Stimulated activated CD4-positive, alpha-beta T cell treated with anti-CD3 and anti-CD28 coated beads, Interleukin-1b, Interleukin-23, amount 100 ng/mL, for 24 hours (primary cell): ENCODE data around the gene CST5.
"Not testable (repeated sequence)": the region's sequence is repeated elsewhere in the genome, so short reads cannot be mapped to it uniquely, and the experiment has no call there.

Source experiments
- DNase-seq, 4 experiments: peaks; one replicate each; pipeline ENCODE4 v3.0.0-alpha.2; 2020; ENCODE audit warnings: low read depth in 4 of 4, low spot score in 1 of 4

Gene CST5

GRCh38 chr20:23879328-23879798 lies at the start of gene CST5:
Gene CST5 (minus strand): TSS chr20:23879748. CDS start chr20:23879676, 72 bp downstream.
- no peak for DNase-seq

GRCh38 chr20:23928788-23929187 lies 49.2 kb upstream of the CST5 start:
- no peak for DNase-seq

GRCh38 chr20:23928353-23928752 lies 48.8 kb upstream of the CST5 start:
- DNase-seq: no peak

- no peak for DNase-seq
Measured at GRCh38 chr20:23926944-23927872, 47.7 kb upstream of the CST5 start.

GRCh38 chr20:23926526-23926880 lies 47.0 kb upstream of the CST5 start:
- DNase-seq: no peak

- DNase-seq: no peak
Measured at GRCh38 chr20:23925789-23926525, 46.4 kb upstream of the CST5 start.

GRCh38 chr20:23924751-23925150 lies 45.2 kb upstream of the CST5 start:
- no peak for DNase-seq

- no peak for DNase-seq
Measured at GRCh38 chr20:23923891-23924435, 44.4 kb upstream of the CST5 start.

GRCh38 chr20:23923311-23923710 lies 43.8 kb upstream of the CST5 start:
- DNase-seq: no peak

- no peak for DNase-seq
Measured at GRCh38 chr20:23920408-23921325, 41.1 kb upstream of the CST5 start.

- DNase-seq: no peak
Measured at GRCh38 chr20:23918896-23919295, 39.3 kb upstream of the CST5 start.

- DNase-seq: no peak
Measured at GRCh38 chr20:23918101-23918862, 38.7 kb upstream of the CST5 start.

GRCh38 chr20:23917024-23917725 lies 37.6 kb upstream of the CST5 start:
- no peak for DNase-seq

GRCh38 chr20:23915844-23916243 lies 36.3 kb upstream of the CST5 start:
- DNase-seq: no peak

- not testable (repeated sequence) for DNase-seq
Measured at GRCh38 chr20:23914469-23914868, 34.9 kb upstream of the CST5 start.

GRCh38 chr20:23910210-23910609 lies 30.7 kb upstream of the CST5 start:
- no peak for DNase-seq

- DNase-seq: no peak
Measured at GRCh38 chr20:23909390-23909789, 29.8 kb upstream of the CST5 start.

- no peak for DNase-seq
Measured at GRCh38 chr20:23907579-23907978, 28.0 kb upstream of the CST5 start.

- not testable (repeated sequence) for DNase-seq
Measured at GRCh38 chr20:23902396-23902795, 22.8 kb upstream of the CST5 start.
